Measurements from ENCODE around the gene TEPSIN.
A peak's percentile ranks its signal among the peaks of the same experiment; 100 is the strongest.

TEPSIN gene

DNA sequence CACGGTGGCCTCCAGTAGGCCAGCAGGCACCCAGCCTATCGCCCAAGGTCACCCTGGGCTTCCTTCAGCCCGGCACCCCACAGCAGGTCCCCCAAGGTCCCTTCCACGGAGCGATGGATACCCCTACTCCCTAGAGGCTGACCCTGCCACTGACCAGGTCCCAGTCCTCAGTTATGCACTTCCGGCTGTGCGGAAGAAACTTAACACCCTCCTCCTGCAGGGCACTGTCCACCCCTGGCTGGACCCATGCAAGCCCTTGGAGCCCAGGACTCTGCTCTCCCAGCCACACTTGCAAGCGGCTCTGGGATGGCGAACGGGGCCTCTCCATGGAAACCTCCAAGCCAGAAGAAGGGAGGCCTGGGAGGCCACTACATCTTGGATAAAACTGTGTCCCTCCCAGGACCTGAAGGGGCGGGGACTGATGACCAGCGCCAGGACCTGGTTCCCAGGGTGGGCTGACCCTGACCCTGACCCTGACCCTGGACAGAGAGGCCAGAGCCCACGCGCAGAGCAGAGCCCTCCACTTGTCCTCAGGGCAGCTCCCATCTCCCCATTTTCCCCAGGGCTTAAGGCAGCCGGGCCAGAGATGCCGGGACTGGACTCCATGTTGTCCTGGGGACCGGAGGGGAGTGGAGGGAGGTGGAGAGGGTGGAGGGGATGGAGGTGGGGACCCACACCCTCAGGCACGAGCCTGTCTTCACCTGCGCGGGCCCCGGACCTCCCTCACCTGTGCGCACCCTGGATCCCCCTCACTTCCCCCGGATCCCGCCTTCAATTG, 16.8 kb downstream of the TEPSIN start:
- peak overlapping the region; percentile 69 for H3K4me2 ChIP-seq (ENCODE audit: low read length, poor library complexity, severe bottlenecking)
- no peak overlapping the region for H2BK5ac ChIP-seq (ENCODE audit: low read depth, low read length, poor library complexity, severe bottlenecking)
- H4K8ac ChIP-seq (ENCODE audit: low read length) = no peak overlapping the region
- peak overlapping the region; percentile 85 to 93 for H3K4me3 ChIP-seq (ENCODE audit: insufficient read depth in 1 of 2, low read depth in 1 of 2, low read length in 2 of 2)
- H3K27me3 ChIP-seq (ENCODE audit: control insufficient read depth in 1 of 2, insufficient read depth in 1 of 2, low read length in 2 of 2) = no peaks in the 10 kb centered on the region
- H3K27ac ChIP-seq (ENCODE audit: low read length, poor library complexity, severe bottlenecking) = no peak overlapping the region
- H2BK120ac ChIP-seq (ENCODE audit: low read depth, low read length) = no peak overlapping the region
- H3K18ac ChIP-seq (ENCODE audit: low read depth in 1 of 2, low read length in 2 of 2) = peak overlapping the region; percentile 25 to 59
- H3K23ac ChIP-seq (ENCODE audit: low read length in 2 of 2) = no peak overlapping the region
- WGBS = 37% methylated on average over 15 of the region's 24 CpGs
- H3K4me1 ChIP-seq (ENCODE audit: control insufficient read depth, insufficient read depth, low read depth, low read length) = peaks cover 21% of the 10 kb centered on the region
- no peak overlapping the region for H4K91ac ChIP-seq (ENCODE audit: low read length)
- no peak overlapping the region for H3K4ac ChIP-seq (ENCODE audit: low read depth in 1 of 2, low read length in 2 of 2)
- peak overlapping the region; percentile 79 for H3K9ac ChIP-seq (ENCODE audit: low read length)
- H3K14ac ChIP-seq (ENCODE audit: low read length in 2 of 2) = no peak overlapping the region
- no peak overlapping the region for H2BK15ac ChIP-seq (ENCODE audit: low read depth, poor library complexity, severe bottlenecking)
- H3K9me3 ChIP-seq (ENCODE audit: control insufficient read depth, low read length) = peaks cover 2% of the 10 kb centered on the region
- no peak for DNase-seq
- peaks cover 32% of the 10 kb centered on the region for H3K79me1 ChIP-seq (replicated peaks; ENCODE audit: low read length, poor library complexity, severe bottlenecking)
- H2AFZ ChIP-seq (ENCODE audit: low read depth, low read length) = peak overlapping the region; percentile 95
- H3K36me3 ChIP-seq (ENCODE audit: control insufficient read depth in 1 of 2, insufficient read depth in 2 of 2, low read depth in 1 of 2, low read length in 2 of 2) = peaks cover 0 to 29% of the 10 kb centered on the region in 2 experiments
- no peak overlapping the region for H2BK12ac ChIP-seq (ENCODE audit: low read length in 2 of 2)
- H2AK5ac ChIP-seq (ENCODE audit: low read length, severe bottlenecking) = no peak overlapping the region

DNA sequence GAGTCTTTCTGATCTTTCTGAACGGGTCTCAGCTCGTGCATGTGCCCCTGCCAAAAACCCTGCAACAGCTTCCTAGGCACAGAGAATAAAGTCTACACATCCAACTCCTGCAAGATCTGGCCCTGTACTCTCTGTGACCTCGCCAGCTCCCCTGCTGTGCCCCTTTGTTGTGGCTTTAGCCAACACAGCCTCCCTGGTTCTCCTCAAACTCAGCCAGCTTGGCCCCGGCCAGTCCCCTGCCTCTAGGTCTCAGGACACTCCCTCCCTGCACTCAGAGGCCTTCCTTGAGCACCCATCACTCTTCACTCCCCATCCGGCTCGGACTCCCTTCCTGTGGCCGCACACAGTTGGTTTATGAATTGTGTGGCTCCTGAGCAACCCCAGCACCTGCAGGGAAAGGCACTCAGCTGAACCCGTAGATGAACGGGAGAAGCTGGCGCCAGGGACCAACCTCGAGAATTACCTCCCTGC, 17.4 kb downstream of the TEPSIN start:
- no peak overlapping the region for H3K14ac ChIP-seq (ENCODE audit: low read length in 2 of 2)
- peaks cover 36% of the 10 kb centered on the region for H3K79me1 ChIP-seq (replicated peaks; ENCODE audit: low read length, poor library complexity, severe bottlenecking)
- no peaks in the 10 kb centered on the region for H3K9me3 ChIP-seq (ENCODE audit: control insufficient read depth, low read length)
- H3K27me3 ChIP-seq (ENCODE audit: control insufficient read depth in 1 of 2, insufficient read depth in 1 of 2, low read length in 2 of 2) = no peaks in the 10 kb centered on the region
- H3K23ac ChIP-seq (ENCODE audit: low read length in 2 of 2) = peak overlapping the region in 1 of 2 experiments; percentile 78
- DNase-seq = no peak
- H3K4ac ChIP-seq (ENCODE audit: low read depth in 1 of 2, low read length in 2 of 2) = no peak overlapping the region
- no peak overlapping the region for H3K18ac ChIP-seq (ENCODE audit: low read depth in 1 of 2, low read length in 2 of 2)
- H2BK15ac ChIP-seq (ENCODE audit: low read depth, poor library complexity, severe bottlenecking) = peak overlapping the region; percentile 48
- peaks cover 0 to 35% of the 10 kb centered on the region in 2 experiments for H3K36me3 ChIP-seq (ENCODE audit: control insufficient read depth in 1 of 2, insufficient read depth in 2 of 2, low read depth in 1 of 2, low read length in 2 of 2)
- peak overlapping the region; percentile 79 for H3K9ac ChIP-seq (ENCODE audit: low read length)
- no peak overlapping the region for H2BK120ac ChIP-seq (ENCODE audit: low read depth, low read length)
- no peak overlapping the region for H2AFZ ChIP-seq (ENCODE audit: low read depth, low read length)
- H2BK5ac ChIP-seq (ENCODE audit: low read depth, low read length, poor library complexity, severe bottlenecking) = no peak overlapping the region
- H2BK12ac ChIP-seq (ENCODE audit: low read length in 2 of 2) = no peak overlapping the region
- peak overlapping the region; percentile 61 for H4K91ac ChIP-seq (ENCODE audit: low read length)
- peak overlapping the region; percentile 69 for H3K4me2 ChIP-seq (ENCODE audit: low read length, poor library complexity, severe bottlenecking)
- peak overlapping the region; percentile 13 for H4K8ac ChIP-seq (ENCODE audit: low read length)
- peaks cover 21% of the 10 kb centered on the region for H3K4me1 ChIP-seq (ENCODE audit: control insufficient read depth, insufficient read depth, low read depth, low read length)
- 92% methylated on average over 11 of the region's 11 CpGs for WGBS
- H3K27ac ChIP-seq (ENCODE audit: low read length, poor library complexity, severe bottlenecking) = no peak overlapping the region
- no peak overlapping the region for H2AK5ac ChIP-seq (ENCODE audit: low read length, severe bottlenecking)
- peak overlapping the region; percentile 29 to 85 for H3K4me3 ChIP-seq (ENCODE audit: insufficient read depth in 1 of 2, low read depth in 1 of 2, low read length in 2 of 2)

DNA sequence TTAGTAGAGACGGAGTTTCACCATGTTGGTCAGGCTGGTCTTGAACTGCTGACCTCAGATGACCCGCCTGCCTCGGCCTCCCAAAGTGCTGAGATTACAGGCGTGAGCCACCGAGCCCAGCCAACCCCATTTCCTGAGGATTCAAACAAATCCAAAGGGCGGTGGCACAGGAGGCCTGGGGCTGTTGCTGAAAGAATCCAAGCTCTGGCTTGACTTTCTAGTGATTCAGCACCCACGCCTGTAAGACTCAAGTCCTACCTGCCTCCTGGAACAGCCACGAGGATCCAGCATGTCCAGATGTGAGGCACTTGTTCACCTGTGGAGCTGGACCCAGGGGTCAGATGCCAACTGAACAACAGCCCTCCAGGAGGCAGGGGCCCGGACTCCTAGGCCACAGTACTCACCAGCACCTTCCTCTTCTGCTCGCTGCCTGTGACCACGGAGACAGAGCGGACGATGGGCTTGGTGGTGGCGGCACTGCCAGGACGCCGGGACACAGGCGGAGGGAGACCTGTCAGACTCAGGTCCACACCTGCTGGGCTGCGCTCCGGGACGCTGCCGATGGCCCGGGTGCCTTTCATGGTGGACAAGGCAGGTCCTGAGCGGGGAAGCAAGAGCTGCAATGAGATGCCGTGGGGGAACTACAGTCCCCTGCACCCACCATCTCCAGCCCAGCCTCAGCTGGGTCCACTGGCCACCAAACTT, 19.2 kb downstream of the TEPSIN start:
- H3K4me3 ChIP-seq (ENCODE audit: insufficient read depth in 1 of 2, low read depth in 1 of 2, low read length in 2 of 2) = no peak overlapping the region
- 97% methylated on average over 23 of the region's 24 CpGs for WGBS

DNA sequence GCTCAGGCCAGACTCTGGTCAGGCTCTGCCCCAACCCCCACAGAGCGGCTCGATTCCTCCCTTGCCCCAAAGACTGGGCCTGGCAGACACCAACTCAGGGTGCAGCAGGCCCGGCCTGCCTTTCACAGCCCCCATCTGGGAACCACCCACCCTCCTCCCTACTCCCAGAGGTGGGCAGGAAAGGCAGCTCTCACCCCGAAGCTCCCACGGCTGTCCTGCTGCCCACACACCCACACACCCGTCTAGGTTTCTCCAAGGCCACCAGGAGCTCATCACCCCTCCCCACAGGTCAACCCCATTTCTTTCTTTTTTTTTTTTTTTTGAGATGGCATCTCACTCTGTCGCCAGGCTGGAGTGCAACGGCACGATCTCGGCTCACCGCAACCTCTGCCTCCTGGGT, 19.9 kb downstream of the TEPSIN start:
- no peak overlapping the region for H3K27ac ChIP-seq (ENCODE audit: low read length, poor library complexity, severe bottlenecking)
- H2AK5ac ChIP-seq (ENCODE audit: low read length, severe bottlenecking) = no peak overlapping the region
- WGBS = 95% methylated on average over 11 of the region's 11 CpGs
- no peak overlapping the region for H2BK120ac ChIP-seq (ENCODE audit: low read depth, low read length)
- H3K36me3 ChIP-seq (ENCODE audit: control insufficient read depth in 1 of 2, insufficient read depth in 2 of 2, low read depth in 1 of 2, low read length in 2 of 2) = peaks cover 0 to 35% of the 10 kb centered on the region in 2 experiments
- H2AFZ ChIP-seq (ENCODE audit: low read depth, low read length) = no peak overlapping the region
- peaks cover 36% of the 10 kb centered on the region for H3K79me1 ChIP-seq (replicated peaks; ENCODE audit: low read length, poor library complexity, severe bottlenecking)
- H3K4me1 ChIP-seq (ENCODE audit: control insufficient read depth, insufficient read depth, low read depth, low read length) = peaks cover 21% of the 10 kb centered on the region
- no peak overlapping the region for H4K91ac ChIP-seq (ENCODE audit: low read length)
- no peak overlapping the region for H2BK15ac ChIP-seq (ENCODE audit: low read depth, poor library complexity, severe bottlenecking)
- H3K9me3 ChIP-seq (ENCODE audit: control insufficient read depth, low read length) = no peaks in the 10 kb centered on the region
- no peak overlapping the region for H3K14ac ChIP-seq (ENCODE audit: low read length in 2 of 2)
- no peak overlapping the region for H2BK12ac ChIP-seq (ENCODE audit: low read length in 2 of 2)
- H3K27me3 ChIP-seq (ENCODE audit: control insufficient read depth in 1 of 2, insufficient read depth in 1 of 2, low read length in 2 of 2) = no peaks in the 10 kb centered on the region
- no peak overlapping the region for H3K18ac ChIP-seq (ENCODE audit: low read depth in 1 of 2, low read length in 2 of 2)
- H3K9ac ChIP-seq (ENCODE audit: low read length) = no peak overlapping the region
- no peak overlapping the region for H3K4ac ChIP-seq (ENCODE audit: low read depth in 1 of 2, low read length in 2 of 2)
- H3K4me2 ChIP-seq (ENCODE audit: low read length, poor library complexity, severe bottlenecking) = no peak overlapping the region
- H2BK5ac ChIP-seq (ENCODE audit: low read depth, low read length, poor library complexity, severe bottlenecking) = no peak overlapping the region
- H3K4me3 ChIP-seq (ENCODE audit: insufficient read depth in 1 of 2, low read depth in 1 of 2, low read length in 2 of 2) = no peak overlapping the region
- H4K8ac ChIP-seq (ENCODE audit: low read length) = no peak overlapping the region
- H3K23ac ChIP-seq (ENCODE audit: low read length in 2 of 2) = no peak overlapping the region
- DNase-seq = no peak

More for the DNA sequence above, 19.2 kb downstream of the TEPSIN start:
- Histone ChIP-seq H3K9me3 (ENCODE audit: control insufficient read depth, low read length) (no peaks in the 10 kb centered on the region), H2BK15ac (ENCODE audit: low read depth, poor library complexity, severe bottlenecking) (no peak overlapping the region), H4K91ac (ENCODE audit: low read length) (peak overlapping the region; percentile 68), H3K18ac (ENCODE audit: low read depth in 1 of 2, low read length in 2 of 2) (no peak overlapping the region), H3K36me3 (ENCODE audit: control insufficient read depth in 1 of 2, insufficient read depth in 2 of 2, low read depth in 1 of 2, low read length in 2 of 2) (peaks cover 0 to 35% of the 10 kb centered on the region in 2 experiments), H3K27me3 (ENCODE audit: control insufficient read depth in 1 of 2, insufficient read depth in 1 of 2, low read length in 2 of 2) (no peaks in the 10 kb centered on the region), H2BK12ac (ENCODE audit: low read length in 2 of 2) (no peak overlapping the region), H3K23ac (ENCODE audit: low read length in 2 of 2) (no peak overlapping the region), H3K4me2 (ENCODE audit: low read length, poor library complexity, severe bottlenecking) (no peak overlapping the region), H3K79me1 (replicated peaks; ENCODE audit: low read length, poor library complexity, severe bottlenecking) (peaks cover 36% of the 10 kb centered on the region), H2AFZ (ENCODE audit: low read depth, low read length) (no peak overlapping the region), H3K27ac (ENCODE audit: low read length, poor library complexity, severe bottlenecking) (no peak overlapping the region), H3K4me1 (ENCODE audit: control insufficient read depth, insufficient read depth, low read depth, low read length) (peaks cover 21% of the 10 kb centered on the region), H3K9ac (ENCODE audit: low read length) (no peak overlapping the region), H3K4ac (ENCODE audit: low read depth in 1 of 2, low read length in 2 of 2) (no peak overlapping the region), H2AK5ac (ENCODE audit: low read length, severe bottlenecking) (no peak overlapping the region), H2BK120ac (ENCODE audit: low read depth, low read length) (no peak overlapping the region), H4K8ac (ENCODE audit: low read length) (no peak overlapping the region), H2BK5ac (ENCODE audit: low read depth, low read length, poor library complexity, severe bottlenecking) (no peak overlapping the region), H3K14ac (ENCODE audit: low read length in 2 of 2) (no peak overlapping the region)
- DNase-seq = no peak

All from mesenchymal stem cell (in vitro differentiated cells and primary cell).